PC-3 (cell line): ENCODE measurements around the gene IL31. TPM values are rescaled to one million over a fixed set of nuclear protein-coding genes. Genes with fewer than 3 reads are reported as not detected.

ENCODE experiments used
- ATAC-seq: fragments of 200-7000 bp; cut with Tn5 transposase; 2 replicates; pipeline ENCODE4 v1.9.1; 2020; ENCODE audit warnings: mild to moderate bottlenecking, moderate library complexity
- BruUV-seq: library from RNA; stranded (reverse); fragments of 400-500 nt; replicated peaks from 2 replicates; lab custom pipeline; 2021; lab: Mats Ljungman, UMichigan
- CTCF ChIA-PET: fragments of 300-600 bp; sonication (Branson Sonifier 250); formaldehyde crosslinking; loops from one replicate; lab custom pipeline; 2022; ENCODE audit warnings: antibody characterized with exemption; lab: Charles Lee
- POLR2A ChIA-PET: fragments of 300-600 bp; sonication (Branson Sonifier 250); formaldehyde crosslinking; loops from one replicate; lab custom pipeline; 2022; ENCODE audit warnings: antibody characterized with exemption; ENCODE audit not compliant: unreplicated experiment; lab: Charles Lee
- DNase-seq: peaks from one replicate; pipeline ENCODE4 v3.0.0-alpha.2; 2015
- H2AFZ ChIP-seq: fragments of 300-600 bp; sonication (generic); 2 replicates; pipeline ENCODE4 v1.6.0; 2016; ENCODE audit warnings: antibody characterized with exemption, low read length
- H3F3A ChIP-seq: fragments of 300-600 bp; sonication (generic); one replicate; pipeline ENCODE4 v1.6.0; 2017; ENCODE audit warnings: antibody characterized with exemption, low read length, control low read depth, mild to moderate bottlenecking; ENCODE audit not compliant: unreplicated experiment
- H3K27ac ChIP-seq: fragments of 300-600 bp; sonication (generic); 2 replicates; pipeline ENCODE4 v1.5.1; 2016; ENCODE audit warnings: mild to moderate bottlenecking, low read length
- H3K27me3 ChIP-seq: fragments of 300-600 bp; sonication (generic); 2 replicates; pipeline ENCODE4 v1.6.1; 2016; ENCODE audit warnings: low read length, mixed read lengths
- H3K36me3 ChIP-seq: fragments of 300-600 bp; sonication (generic); 2 replicates; pipeline ENCODE4 v1.6.1; 2016; ENCODE audit warnings: low read depth, mixed run types, low read length, mixed read lengths
- H3K4me1 ChIP-seq: fragments of 300-600 bp; sonication (generic); 2 replicates; pipeline ENCODE4 v1.5.1; 2016; ENCODE audit warnings: low read length; ENCODE audit not compliant: insufficient read depth
- H3K4me2 ChIP-seq: fragments of 300-600 bp; sonication (generic); 2 replicates; pipeline ENCODE4 v1.6.0; 2016; ENCODE audit warnings: low read length
- H3K4me3 ChIP-seq: fragments of 300-600 bp; sonication (generic); 2 replicates; pipeline ENCODE4 v1.5.1; 2016; ENCODE audit warnings: mild to moderate bottlenecking, low read length, mixed read lengths
- H3K79me2 ChIP-seq: fragments of 300-600 bp; sonication (generic); 2 replicates; pipeline ENCODE4 v1.6.1; 2017; ENCODE audit warnings: low read length, mixed read lengths
- H3K9ac ChIP-seq: fragments of 300-600 bp; sonication (generic); 2 replicates; pipeline ENCODE4 v1.6.0; 2016; ENCODE audit warnings: mild to moderate bottlenecking, low read length
- H3K9me2 ChIP-seq: fragments of 300-600 bp; sonication (generic); replicated peaks from 2 replicates; pipeline ENCODE4 v1.6.1; 2016; ENCODE audit warnings: mixed run types, low read length, mixed read lengths
- H3K9me3 ChIP-seq: fragments of 300-600 bp; sonication (generic); 2 replicates; pipeline ENCODE4 v1.6.1; 2016; ENCODE audit warnings: low read length, mixed read lengths
- H4K20me1 ChIP-seq: fragments of 300-600 bp; sonication (generic); 2 replicates; pipeline ENCODE4 v1.6.1; 2016; ENCODE audit warnings: low read length, mixed read lengths
- EZH2 ChIP-seq: fragments of 300-600 bp; sonication (generic); IDR thresholded peaks from one replicate; pipeline ENCODE4 v1.6.1; 2017; ENCODE audit warnings: antibody characterized with exemption, mild to moderate bottlenecking, low read length; ENCODE audit not compliant: unreplicated experiment
- EZH2phosphoT487 ChIP-seq: fragments of 300-600 bp; sonication (generic); IDR thresholded peaks from 2 replicates; pipeline ENCODE4 v1.6.1; 2018; ENCODE audit warnings: mild to moderate bottlenecking, antibody characterized with exemption, low read length, borderline replicate concordance
- intact Hi-C: fragments of 100-400 bp; cut with micrococcal nuclease; formaldehyde crosslinking; loops from 2 replicates; pipeline ENCODE4 v1.9.0; 2023
- total RNA-seq: library from RNA; depleted of rRNA; stranded (reverse); fragments of >200 nt; gene quantifications from 2 replicates; pipeline ENCODE4 v1.2.3, GENCODE V29; 2014
- TF ChIP-seq, protein P1 (sequence below): fragments of 300-600 bp; sonication (generic); conservative IDR thresholded peaks from 2 replicates; pipeline ENCODE4 v1.5.1; 2017; ENCODE audit warnings: antibody characterized with exemption, low read depth, mild to moderate bottlenecking, low read length

The IL31 gene
- total RNA-seq, 1 experiment from 2014 or later, result not detected

DNA sequence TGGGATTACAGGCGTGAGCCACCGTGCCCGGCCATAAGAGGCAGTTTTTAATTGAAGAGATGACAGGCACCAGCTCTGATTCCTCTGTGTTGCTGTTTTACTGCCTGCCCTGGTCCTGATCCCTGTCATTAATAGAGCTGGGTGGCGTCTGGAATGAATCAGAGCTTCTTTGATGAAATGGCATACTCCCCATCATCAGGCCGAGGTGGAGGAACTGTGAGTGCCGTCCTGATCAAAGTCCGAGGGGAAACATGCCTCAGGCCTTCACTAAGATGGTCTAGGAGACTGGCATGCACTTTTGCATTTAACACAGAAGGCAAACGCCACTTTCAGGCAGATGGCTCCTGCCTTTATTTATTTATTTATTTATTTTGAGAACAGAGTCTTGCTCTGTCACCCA is 34.1 kb downstream of the IL31 start:
- ChIA-PET POLR2A (no interaction called here), CTCF (no interaction called here)
- Histone ChIP-seq H3K4me3 (no peak overlapping the region), H3K27ac (no peak overlapping the region), H2AFZ (no peak overlapping the region), H3K4me1 (no peaks in the 10 kb centered on the region), H4K20me1 (no peaks in the 10 kb centered on the region), H3K9ac (no peak overlapping the region), H3K27me3 (no peaks in the 10 kb centered on the region), H3F3A (no peaks in the 10 kb centered on the region), H3K4me2 (no peak overlapping the region), H3K36me3 (peaks cover 17% of the 10 kb centered on the region; the same call in 1 of the 2 replicates), H3K9me2 (no peaks in the 10 kb centered on the region), H3K9me3 (no peaks in the 10 kb centered on the region), H3K79me2 (no peaks in the 10 kb centered on the region)
- no peak for ATAC-seq
- BruUV-seq, result no TSS peak
- intact Hi-C loops, result no loop called here
- TF ChIP-seq EZH2phosphoT487, result no peak
- TF ChIP-seq, protein P1, sequence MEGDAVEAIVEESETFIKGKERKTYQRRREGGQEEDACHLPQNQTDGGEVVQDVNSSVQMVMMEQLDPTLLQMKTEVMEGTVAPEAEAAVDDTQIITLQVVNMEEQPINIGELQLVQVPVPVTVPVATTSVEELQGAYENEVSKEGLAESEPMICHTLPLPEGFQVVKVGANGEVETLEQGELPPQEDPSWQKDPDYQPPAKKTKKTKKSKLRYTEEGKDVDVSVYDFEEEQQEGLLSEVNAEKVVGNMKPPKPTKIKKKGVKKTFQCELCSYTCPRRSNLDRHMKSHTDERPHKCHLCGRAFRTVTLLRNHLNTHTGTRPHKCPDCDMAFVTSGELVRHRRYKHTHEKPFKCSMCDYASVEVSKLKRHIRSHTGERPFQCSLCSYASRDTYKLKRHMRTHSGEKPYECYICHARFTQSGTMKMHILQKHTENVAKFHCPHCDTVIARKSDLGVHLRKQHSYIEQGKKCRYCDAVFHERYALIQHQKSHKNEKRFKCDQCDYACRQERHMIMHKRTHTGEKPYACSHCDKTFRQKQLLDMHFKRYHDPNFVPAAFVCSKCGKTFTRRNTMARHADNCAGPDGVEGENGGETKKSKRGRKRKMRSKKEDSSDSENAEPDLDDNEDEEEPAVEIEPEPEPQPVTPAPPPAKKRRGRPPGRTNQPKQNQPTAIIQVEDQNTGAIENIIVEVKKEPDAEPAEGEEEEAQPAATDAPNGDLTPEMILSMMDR, result no peak
- no peak for DNase-seq

DNA sequence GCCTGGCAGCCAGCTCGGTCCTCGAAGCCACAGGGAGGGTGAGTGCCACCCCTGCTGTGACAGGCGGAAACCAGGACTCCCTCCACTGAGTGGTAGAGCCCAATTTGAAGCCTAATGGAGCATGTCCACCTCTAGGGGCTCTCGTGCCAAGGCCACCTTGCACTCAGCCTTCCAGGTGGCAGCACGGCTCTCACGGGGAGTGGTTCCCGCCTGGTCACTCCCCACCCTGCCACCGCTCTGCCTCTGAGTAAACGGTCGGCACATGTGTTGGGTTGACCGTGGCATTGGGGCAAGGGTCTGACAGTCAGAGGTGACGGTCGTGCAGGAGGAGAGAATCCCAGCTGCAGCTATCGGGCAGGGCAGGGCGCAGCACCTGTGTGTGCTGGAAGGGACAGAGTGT is 34.8 kb downstream of the IL31 start:
- DNase-seq (no peak), ATAC-seq (no peak)
- no peak overlapping the region for H3K4me2 ChIP-seq
- H3K27ac ChIP-seq, result no peak overlapping the region
- ChIA-PET CTCF (no interaction called here), POLR2A (no interaction called here)
- no peak for TF ChIP-seq EZH2phosphoT487
- H4K20me1 ChIP-seq, result no peaks in the 10 kb centered on the region
- H3K9me2 ChIP-seq, result no peaks in the 10 kb centered on the region
- H3K4me1 ChIP-seq, result no peaks in the 10 kb centered on the region
- H3K79me2 ChIP-seq, result no peaks in the 10 kb centered on the region
- peaks cover 18% of the 10 kb centered on the region; the same call in 1 of the 2 replicates for H3K36me3 ChIP-seq
- no peaks in the 10 kb centered on the region for H3K9me3 ChIP-seq
- no peak overlapping the region for H3K4me3 ChIP-seq
- no peaks in the 10 kb centered on the region for H3F3A ChIP-seq
- no peak overlapping the region for H3K9ac ChIP-seq
- intact Hi-C loops, result no loop called here
- no peaks in the 10 kb centered on the region for H3K27me3 ChIP-seq
- no TSS peak for BruUV-seq
- no peak overlapping the region for H2AFZ ChIP-seq

DNA sequence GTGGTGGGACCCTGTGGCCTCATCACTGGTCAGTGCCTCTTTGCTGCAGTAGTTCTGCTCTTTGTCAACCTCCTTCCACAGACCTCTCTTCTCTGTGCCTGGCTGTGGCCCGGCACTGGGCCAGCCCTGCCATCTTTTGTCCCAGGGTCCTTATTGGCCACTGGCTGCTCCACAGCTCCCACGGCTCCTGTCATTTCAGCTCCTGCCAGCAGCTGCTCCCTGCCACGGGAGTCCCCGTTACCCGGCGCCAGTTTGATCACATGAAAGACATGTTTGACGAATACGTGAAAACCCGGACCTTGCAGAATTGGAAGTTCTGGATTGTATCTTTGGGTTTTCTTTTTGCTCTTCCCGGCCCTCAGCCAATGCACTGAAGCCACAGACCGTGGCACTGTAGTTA is 35.4 kb downstream of the IL31 start:
- no peak overlapping the region for H3K27ac ChIP-seq
- POLR2A ChIA-PET, result no interaction called here
- no peaks in the 10 kb centered on the region for H3K9me2 ChIP-seq
- ATAC-seq, result no peak
- H3K79me2 ChIP-seq, result no peaks in the 10 kb centered on the region
- H3K4me2 ChIP-seq, result no peak overlapping the region
- H3K27me3 ChIP-seq, result no peaks in the 10 kb centered on the region
- H3K36me3 ChIP-seq, result peaks cover 23% of the 10 kb centered on the region; the same call in 1 of the 2 replicates
- no peak overlapping the region for H3K4me3 ChIP-seq
- no TSS peak for BruUV-seq
- no peak for DNase-seq
- CTCF ChIA-PET, result no interaction called here
- H4K20me1 ChIP-seq, result no peaks in the 10 kb centered on the region
- H3K4me1 ChIP-seq, result no peaks in the 10 kb centered on the region
- intact Hi-C loops, result no loop called here
- H3K9me3 ChIP-seq, result no peaks in the 10 kb centered on the region
- H2AFZ ChIP-seq, result no peak overlapping the region
- TF ChIP-seq, protein P1, result no peak
- TF ChIP-seq EZH2phosphoT487 (no peak), EZH2 (no peak)
- H3F3A ChIP-seq, result no peaks in the 10 kb centered on the region
- H3K9ac ChIP-seq, result no peak overlapping the region
